RWPE1 (cell line): ENCODE measurements around the gene NKX1-1.

Source experiments
- CTCF ChIA-PET: fragments of 350-600 bp; sonication (Branson Sonifier 250); formaldehyde crosslinking; extraction: SDS; loops from one replicate; lab custom pipeline; 2021; lab: Yijun Ruan, JAX
- POLR2A ChIA-PET: fragments of 400-600 bp; formaldehyde crosslinking; extraction: SDS; loops from one replicate; lab custom pipeline; 2020; ENCODE audit warnings: antibody characterized with exemption; ENCODE audit not compliant: low non-redundant PET; lab: Yijun Ruan, JAX
- DNase-seq: peaks from one replicate; pipeline ENCODE4 v3.0.0; 2012; ENCODE audit warnings: low spot score
- H3K27ac ChIP-seq: fragments of 450-650 bp; 2 replicates; pipeline ENCODE4 v1.5.1; 2017
- TF ChIP-seq, protein P1 (sequence below): fragments of 450-650 bp; conservative IDR thresholded peaks from 2 replicates; pipeline ENCODE4 v1.5.1; 2017; ENCODE audit warnings: low read depth, mild to moderate bottlenecking

NKX1-1 gene

DNA sequence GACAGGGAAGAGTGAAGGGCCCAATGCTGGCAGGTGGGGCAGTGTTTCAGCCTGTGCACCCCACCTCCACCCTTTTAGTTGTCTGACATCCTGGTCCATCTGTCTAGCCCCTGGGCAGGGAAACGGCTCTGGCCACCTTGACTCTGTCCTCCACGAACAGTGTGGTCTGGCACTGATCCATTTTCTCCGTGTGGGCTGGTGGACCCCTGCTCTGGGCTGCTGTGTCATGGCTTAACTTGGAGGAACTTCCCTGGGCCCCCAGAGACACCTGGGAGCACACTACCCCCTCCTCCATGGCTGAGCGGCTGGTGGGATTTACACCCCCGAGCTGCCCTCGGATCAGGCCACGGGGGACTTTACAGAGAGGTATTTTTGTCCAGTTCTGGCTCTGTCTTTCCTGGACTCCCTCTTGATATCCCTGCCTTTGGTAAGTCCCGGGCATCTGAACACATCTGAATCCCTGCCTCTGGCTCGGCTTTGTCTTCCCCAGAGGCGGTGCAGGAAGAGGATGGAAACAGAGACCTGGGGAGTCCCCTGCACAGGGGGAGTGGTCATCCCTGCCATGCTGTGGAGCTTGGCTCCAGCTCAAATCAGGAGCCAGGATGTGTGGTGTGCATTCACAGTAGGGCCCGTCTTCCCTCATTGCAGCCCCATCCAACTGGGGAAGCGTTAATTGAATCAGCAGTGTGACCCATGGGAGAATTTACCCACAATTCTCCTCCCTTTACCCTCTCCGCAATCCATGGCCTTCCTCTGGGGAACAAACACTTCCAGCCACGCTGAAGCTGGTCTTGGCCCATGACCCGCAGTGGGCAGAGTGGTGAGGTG is 6.3 kb upstream of the NKX1-1 start:
- POLR2A ChIA-PET = no interaction called here

GRCh38 chr4:1411436-1412375 is 5.5 kb upstream of the NKX1-1 start:
- no peak for DNase-seq
- POLR2A ChIA-PET = no interaction called here

More for the DNA sequence above, 6.3 kb upstream of the NKX1-1 start:
- no peak overlapping the region for H3K27ac ChIP-seq
- TF ChIP-seq, protein P1, sequence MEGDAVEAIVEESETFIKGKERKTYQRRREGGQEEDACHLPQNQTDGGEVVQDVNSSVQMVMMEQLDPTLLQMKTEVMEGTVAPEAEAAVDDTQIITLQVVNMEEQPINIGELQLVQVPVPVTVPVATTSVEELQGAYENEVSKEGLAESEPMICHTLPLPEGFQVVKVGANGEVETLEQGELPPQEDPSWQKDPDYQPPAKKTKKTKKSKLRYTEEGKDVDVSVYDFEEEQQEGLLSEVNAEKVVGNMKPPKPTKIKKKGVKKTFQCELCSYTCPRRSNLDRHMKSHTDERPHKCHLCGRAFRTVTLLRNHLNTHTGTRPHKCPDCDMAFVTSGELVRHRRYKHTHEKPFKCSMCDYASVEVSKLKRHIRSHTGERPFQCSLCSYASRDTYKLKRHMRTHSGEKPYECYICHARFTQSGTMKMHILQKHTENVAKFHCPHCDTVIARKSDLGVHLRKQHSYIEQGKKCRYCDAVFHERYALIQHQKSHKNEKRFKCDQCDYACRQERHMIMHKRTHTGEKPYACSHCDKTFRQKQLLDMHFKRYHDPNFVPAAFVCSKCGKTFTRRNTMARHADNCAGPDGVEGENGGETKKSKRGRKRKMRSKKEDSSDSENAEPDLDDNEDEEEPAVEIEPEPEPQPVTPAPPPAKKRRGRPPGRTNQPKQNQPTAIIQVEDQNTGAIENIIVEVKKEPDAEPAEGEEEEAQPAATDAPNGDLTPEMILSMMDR = no peak
- CTCF ChIA-PET = interaction anchor here (0.6 kb wide), 1 partner anchor 371 kb away, joined by 4 read pairs; no protein-coding TSS in a partner anchor
- no peak for DNase-seq

GRCh38 chr4:1410491-1411325 is 4.5 kb upstream of the NKX1-1 start:
- TF ChIP-seq, protein P1 = no peak
- CTCF ChIA-PET = no interaction called here
- POLR2A ChIA-PET = no interaction called here
- DNase-seq = peak; percentile 58
- H3K27ac ChIP-seq = no peak overlapping the region

More at GRCh38 chr4:1411436-1412375, 5.5 kb upstream of the NKX1-1 start:
- TF ChIP-seq, protein P1 = no peak
- no peak overlapping the region for H3K27ac ChIP-seq
- CTCF ChIA-PET = interaction anchor here (0.6 kb wide), 1 partner anchor 370 kb away, joined by 4 read pairs; no protein-coding TSS in a partner anchor

GRCh38 chr4:1409491-1410425 is 3.5 kb upstream of the NKX1-1 start:
- POLR2A ChIA-PET = no interaction called here
- DNase-seq = no peak
- CTCF ChIA-PET = no interaction called here
- H3K27ac ChIP-seq = no peak overlapping the region
- TF ChIP-seq, protein P1 = no peak

GRCh38 chr4:1409079-1409478 is 2.8 kb upstream of the NKX1-1 start:
- CTCF ChIA-PET = no interaction called here
- POLR2A ChIA-PET = no interaction called here
- no peak for DNase-seq
- no peak overlapping the region for H3K27ac ChIP-seq
- TF ChIP-seq, protein P1 = no peak
